Activated naive CD8-positive, alpha-beta T cell (primary cell): Measurements from ENCODE around the gene TK1.
"Not testable (repeated sequence)": the region's sequence is repeated elsewhere in the genome, so short reads cannot be mapped to it uniquely, and the experiment has no call there.

Experiments used
- H3K27ac Mint-ChIP-seq: one replicate; pipeline ENCODE4 v1.8.0; 2021; ENCODE audit warnings: mixed read lengths
- H3K27me3 Mint-ChIP-seq: one replicate; pipeline ENCODE4 v1.8.0; 2021; ENCODE audit warnings: mixed read lengths
- H3K36me3 Mint-ChIP-seq: one replicate; pipeline ENCODE4 v1.8.0; 2021; ENCODE audit warnings: mixed read lengths
- H3K4me1 Mint-ChIP-seq: one replicate; pipeline ENCODE4 v1.8.0; 2021; ENCODE audit warnings: low read depth, mixed read lengths
- H3K4me3 Mint-ChIP-seq: one replicate; pipeline ENCODE4 v1.8.0; 2021; ENCODE audit warnings: mild to moderate bottlenecking, mixed read lengths
- H3K9me3 Mint-ChIP-seq: one replicate; pipeline ENCODE4 v1.8.0; 2021; ENCODE audit warnings: low read depth, mixed read lengths

The TK1 gene

DNA sequence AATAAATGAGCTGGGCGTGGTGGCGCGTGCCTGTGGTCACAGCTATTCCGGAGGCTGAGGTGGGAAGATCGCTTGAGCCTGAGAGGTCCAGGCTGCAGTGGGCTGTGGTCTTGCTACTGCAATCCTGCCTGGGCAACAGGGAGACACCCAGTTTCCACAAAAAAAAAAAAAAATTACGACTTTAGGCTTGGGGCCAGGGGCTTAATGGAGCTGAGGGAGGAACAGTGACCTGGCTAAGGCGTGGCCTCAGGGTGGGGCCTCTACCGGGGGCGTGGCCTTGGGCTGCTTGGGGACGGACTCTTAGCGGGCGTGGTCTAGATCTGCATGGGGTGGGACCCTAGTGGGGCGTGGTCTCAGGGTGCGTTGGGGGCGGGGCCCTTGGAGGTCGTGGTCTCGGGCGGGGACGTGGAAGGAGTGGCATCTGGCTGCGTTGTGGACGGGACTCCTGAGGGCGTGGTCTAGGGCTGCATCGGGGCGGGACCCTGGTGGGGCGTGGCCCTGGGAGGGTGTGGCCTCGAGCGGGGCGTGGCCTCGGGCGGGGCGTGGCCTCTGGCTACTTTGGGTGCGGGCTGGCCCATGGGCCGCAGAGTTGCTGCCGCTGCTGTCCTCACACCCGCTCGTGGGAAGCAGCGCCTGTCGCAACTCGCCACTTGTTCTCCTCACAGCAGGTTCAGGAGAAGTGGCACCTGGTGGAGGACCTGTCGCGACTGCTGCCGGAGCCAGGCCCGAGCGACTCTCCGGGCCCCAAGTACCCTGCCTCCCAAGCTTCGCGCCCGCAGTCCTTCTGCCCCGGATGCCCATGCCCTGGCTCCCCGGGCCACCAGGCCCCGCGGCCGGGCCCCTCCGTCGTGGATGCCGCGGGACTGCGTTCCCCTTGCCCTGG lies 46.4 kb downstream of the TK1 start:
- Mint-ChIP-seq H3K36me3 (peaks cover 7% of the 10 kb centered on the region), H3K4me1 (peaks cover 64% of the 10 kb centered on the region), H3K4me3 (peak overlapping the region; percentile 54), H3K9me3 (no peaks in the 10 kb centered on the region), H3K27me3 (no peaks in the 10 kb centered on the region), H3K27ac (peak overlapping the region; percentile 77)

DNA sequence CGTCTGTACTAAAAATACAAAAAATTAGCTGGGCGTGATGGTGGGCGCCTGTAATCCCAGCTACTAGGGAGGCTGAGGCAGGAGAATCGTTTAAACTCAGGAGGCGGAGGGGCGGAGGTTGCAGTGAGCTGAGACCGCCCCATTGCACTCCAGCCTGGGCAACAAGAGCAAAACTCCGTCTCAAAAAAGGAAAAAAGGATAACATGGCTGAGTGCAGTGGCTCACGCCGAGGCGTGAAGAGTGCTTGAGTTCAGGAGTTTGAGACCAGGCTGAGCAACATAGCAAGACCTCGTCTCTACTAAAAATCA lies 47.0 kb downstream of the TK1 start:
- not testable (repeated sequence) for H3K9me3 Mint-ChIP-seq, H3K27me3 Mint-ChIP-seq, H3K36me3 Mint-ChIP-seq
- Mint-ChIP-seq H3K4me3 (peak overlapping the region; percentile 54), H3K27ac (peak overlapping the region; percentile 77), H3K4me1 (peaks cover 65% of the 10 kb centered on the region)

DNA sequence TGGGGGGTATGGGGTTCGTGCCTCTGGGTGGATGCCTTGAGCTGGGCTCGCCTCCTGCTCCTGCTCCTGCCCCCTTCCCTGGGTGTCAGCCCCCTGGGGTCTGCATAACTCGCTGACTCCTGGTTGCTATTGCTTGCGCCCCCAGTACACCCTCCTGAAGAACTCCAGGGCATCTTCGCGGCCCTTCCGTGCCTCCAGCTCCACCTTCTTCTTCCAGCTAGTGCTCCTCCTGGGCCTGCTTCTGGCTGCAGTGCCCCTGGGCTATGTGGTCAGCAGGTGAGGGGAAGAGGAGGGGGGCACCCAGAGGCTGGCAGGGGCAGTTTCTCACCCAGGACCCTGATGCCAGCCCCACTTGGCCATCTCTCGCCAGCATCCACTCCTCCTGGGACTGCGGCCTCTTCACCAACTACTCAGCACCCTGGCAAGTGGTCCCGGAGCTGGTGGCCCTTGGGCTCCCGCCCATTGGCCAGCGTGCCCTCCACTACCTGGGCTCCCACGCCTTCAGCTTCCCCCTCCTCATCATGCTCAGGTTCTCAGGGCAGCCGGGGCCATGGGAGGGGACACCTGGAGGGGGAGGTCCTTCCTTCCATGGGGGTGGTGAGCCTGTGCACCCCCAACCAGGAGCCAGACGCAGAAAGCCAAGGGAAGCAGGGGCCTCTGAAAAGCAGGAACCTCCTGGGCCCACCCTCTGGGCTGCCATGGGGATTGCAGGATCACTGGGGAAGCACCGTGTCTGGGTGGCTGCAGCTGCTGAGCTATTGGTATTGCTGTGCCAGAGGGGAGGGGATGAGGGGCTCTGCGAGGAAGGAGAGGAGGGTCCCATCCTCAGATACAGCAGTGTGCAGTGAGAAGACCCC lies 48.4 kb downstream of the TK1 start:
- Mint-ChIP-seq H3K4me3 (no peak overlapping the region), H3K9me3 (no peaks in the 10 kb centered on the region), H3K27ac (peak overlapping the region; percentile 22), H3K27me3 (no peaks in the 10 kb centered on the region), H3K4me1 (peaks cover 69% of the 10 kb centered on the region), H3K36me3 (peaks cover 13% of the 10 kb centered on the region)

- H3K27ac Mint-ChIP-seq: peak overlapping the region; percentile 78
- peaks cover 13% of the 10 kb centered on the region for H3K36me3 Mint-ChIP-seq
- no peak overlapping the region for H3K4me3 Mint-ChIP-seq
- H3K4me1 Mint-ChIP-seq: peaks cover 73% of the 10 kb centered on the region
- H3K9me3 Mint-ChIP-seq: no peaks in the 10 kb centered on the region
- H3K27me3 Mint-ChIP-seq: no peaks in the 10 kb centered on the region
Observed at GRCh38 chr17:78137392-78138203, 49.3 kb downstream of the TK1 start.

- H3K9me3 Mint-ChIP-seq: no peaks in the 10 kb centered on the region
- H3K27ac Mint-ChIP-seq: peak overlapping the region; percentile 77
- peak overlapping the region; percentile 38 for H3K4me3 Mint-ChIP-seq
- H3K27me3 Mint-ChIP-seq: no peaks in the 10 kb centered on the region
- H3K4me1 Mint-ChIP-seq: peaks cover 63% of the 10 kb centered on the region
- peaks cover 13% of the 10 kb centered on the region for H3K36me3 Mint-ChIP-seq
Observed at GRCh38 chr17:78135858-78136500, 50.9 kb downstream of the TK1 start.

DNA sequence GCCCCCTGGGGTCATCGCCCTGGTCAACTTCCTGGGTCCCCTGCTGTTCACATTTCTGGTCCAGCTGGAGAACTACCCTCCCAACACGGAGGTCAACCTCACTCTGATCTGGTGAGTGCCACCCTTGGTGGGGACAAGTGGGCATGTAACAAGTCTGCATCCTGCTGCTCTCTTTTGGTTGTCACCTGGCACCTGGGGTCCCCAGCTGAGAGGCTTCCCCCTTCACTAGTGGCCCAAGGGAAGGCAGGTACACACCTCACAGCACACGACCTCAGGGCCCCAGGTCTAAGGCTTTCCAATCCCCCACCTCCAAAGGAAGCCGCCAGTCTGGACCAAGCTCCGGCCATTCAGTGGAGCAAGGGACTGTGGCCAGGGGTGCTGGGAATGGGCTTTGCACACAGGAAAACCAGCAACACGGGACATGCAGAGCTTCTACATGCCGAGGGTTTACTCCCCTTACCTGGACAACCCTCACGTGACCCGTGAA lies 51.9 kb downstream of the TK1 start:
- Mint-ChIP-seq H3K27ac (no peak overlapping the region), H3K4me3 (no peak overlapping the region), H3K27me3 (no peaks in the 10 kb centered on the region), H3K9me3 (no peaks in the 10 kb centered on the region), H3K36me3 (peaks cover 13% of the 10 kb centered on the region), H3K4me1 (peaks cover 65% of the 10 kb centered on the region)

DNA sequence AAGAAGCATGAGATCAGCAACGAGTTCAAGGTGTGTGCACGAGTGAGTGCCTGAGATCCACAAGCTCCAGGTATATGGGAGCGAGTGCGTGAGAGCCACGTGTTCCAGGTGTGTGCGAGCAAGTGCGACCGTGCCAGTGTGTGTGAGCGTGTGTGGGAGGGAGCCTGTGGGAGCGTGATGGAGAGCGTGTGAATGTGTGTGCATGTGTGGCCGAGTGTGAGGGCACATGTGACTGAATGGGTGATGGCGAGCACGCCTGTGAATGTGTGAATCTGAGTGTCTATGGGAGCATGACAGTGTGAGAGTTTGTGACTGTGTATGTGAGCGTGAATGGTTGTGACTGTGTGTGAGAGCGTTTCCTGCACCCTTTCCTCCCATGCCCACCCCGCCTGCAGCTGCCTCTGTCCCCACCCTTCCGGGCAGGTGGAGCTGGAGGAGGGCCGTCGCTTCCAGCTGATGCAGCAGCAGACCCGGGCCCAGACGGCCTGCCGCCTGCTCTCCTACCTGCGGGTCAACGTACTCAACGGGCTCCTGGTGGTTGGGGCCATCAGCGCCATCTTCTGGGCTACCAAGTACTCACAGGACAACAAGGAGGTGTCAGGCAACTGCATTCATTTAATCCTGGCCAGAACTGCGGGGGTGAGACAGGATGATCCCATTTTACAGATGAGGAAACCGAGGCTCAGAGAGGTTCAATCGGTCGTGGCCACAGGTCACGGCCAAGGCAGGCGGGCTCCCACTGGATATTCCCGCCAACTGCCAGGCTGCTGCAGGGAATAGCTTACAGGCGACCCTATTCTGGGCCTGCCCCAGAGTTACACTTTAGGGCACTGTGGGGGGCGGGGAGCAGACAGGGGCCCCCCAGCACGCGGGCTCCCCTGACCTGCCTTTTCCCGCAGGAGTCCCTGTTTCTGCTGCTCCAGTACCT lies 52.6 kb downstream of the TK1 start:
- Mint-ChIP-seq H3K4me1 (peaks cover 69% of the 10 kb centered on the region), H3K36me3 (peaks cover 13% of the 10 kb centered on the region), H3K4me3 (peak overlapping the region; percentile 80), H3K9me3 (no peaks in the 10 kb centered on the region), H3K27ac (peak overlapping the region; percentile 75), H3K27me3 (no peaks in the 10 kb centered on the region)

- Mint-ChIP-seq H3K4me1 (peaks cover 67% of the 10 kb centered on the region), H3K9me3 (no peaks in the 10 kb centered on the region), H3K27ac (peak overlapping the region; percentile 75), H3K36me3 (peaks cover 13% of the 10 kb centered on the region), H3K4me3 (peak overlapping the region; percentile 80), H3K27me3 (no peaks in the 10 kb centered on the region)
Observed at GRCh38 chr17:78133179-78133951, 53.5 kb downstream of the TK1 start.

DNA sequence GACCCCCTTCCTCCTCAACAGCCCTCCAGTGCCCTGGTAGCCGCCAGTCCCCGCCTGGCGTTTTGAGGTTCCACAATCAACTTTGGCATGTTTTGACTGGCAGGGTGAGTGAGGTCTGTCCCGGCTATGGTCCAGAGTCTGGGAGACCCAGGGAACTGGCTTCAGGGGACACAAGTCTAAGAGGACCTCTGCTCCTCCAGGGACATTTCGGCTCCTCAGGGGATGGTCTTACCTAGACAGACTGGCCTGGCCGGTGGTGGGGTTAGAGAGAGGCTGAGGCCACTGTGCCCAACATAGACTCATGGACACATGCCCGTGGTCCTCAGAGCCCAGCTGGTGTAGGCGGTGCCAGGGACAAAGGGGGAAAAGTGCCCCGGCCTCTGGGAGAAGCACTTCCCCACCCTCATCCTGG lies 54.1 kb downstream of the TK1 start:
- Mint-ChIP-seq H3K4me3 (peak overlapping the region; percentile 80), H3K36me3 (peaks cover 13% of the 10 kb centered on the region), H3K27me3 (no peaks in the 10 kb centered on the region), H3K27ac (peak overlapping the region; percentile 70), H3K9me3 (no peaks in the 10 kb centered on the region), H3K4me1 (peaks cover 63% of the 10 kb centered on the region)

- Mint-ChIP-seq H3K9me3 (no peaks in the 10 kb centered on the region), H3K4me1 (peaks cover 59% of the 10 kb centered on the region), H3K36me3 (peaks cover 11% of the 10 kb centered on the region), H3K4me3 (peak overlapping the region; percentile 80), H3K27ac (peak overlapping the region; percentile 70), H3K27me3 (no peaks in the 10 kb centered on the region)
Observed at GRCh38 chr17:78132084-78132676, 54.7 kb downstream of the TK1 start.

DNA sequence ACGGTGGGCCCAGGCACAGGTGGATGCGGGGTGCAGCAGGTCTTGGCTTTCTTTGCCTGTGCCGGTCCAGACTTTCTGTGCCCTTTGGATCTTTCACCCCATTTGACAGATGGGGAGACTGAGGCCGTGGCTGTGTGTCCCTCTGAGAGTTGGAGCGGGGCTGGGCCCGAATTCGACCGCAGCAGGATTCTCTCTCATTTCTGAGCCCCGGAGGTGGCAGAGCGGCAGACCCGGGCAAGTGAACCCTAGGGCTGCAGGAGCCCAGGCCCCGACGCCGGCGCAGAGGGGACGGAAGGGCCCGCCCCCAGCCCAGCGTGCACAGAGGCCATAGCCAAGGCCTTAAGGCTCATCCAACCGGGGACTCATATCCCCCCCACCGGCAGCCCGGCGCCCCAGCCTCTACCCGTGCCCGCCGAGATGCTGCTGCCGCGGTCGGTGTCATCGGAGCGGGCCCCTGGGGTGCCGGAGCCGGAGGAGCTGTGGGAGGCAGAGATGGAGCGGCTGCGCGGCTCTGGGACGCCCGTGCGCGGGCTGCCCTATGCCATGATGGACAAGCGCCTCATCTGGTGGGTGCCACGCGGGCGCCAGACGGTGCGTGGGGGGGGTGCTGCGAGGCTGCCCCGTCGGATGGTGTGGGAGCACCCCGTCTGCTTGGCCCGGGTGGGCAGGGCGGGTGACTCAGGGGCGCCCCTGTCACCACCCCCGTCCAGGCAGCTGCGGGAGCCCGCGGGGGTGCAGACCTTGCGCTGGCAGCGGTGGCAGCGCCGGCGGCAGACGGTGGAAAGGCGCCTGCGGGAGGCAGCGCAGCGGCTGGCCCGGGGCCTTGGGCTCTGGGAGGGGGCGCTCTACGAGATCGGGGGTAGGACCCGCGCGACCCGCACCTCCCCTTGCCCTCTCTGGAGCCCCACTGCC lies 55.4 kb downstream of the TK1 start:
- Mint-ChIP-seq H3K4me1 (peaks cover 59% of the 10 kb centered on the region), H3K9me3 (no peaks in the 10 kb centered on the region), H3K4me3 (peak overlapping the region; percentile 93), H3K27me3 (no peaks in the 10 kb centered on the region), H3K27ac (peak overlapping the region; percentile 95), H3K36me3 (peaks cover 10% of the 10 kb centered on the region)
